ENCODE data around the gene TBX21. TPM values are rescaled to one million over a fixed set of nuclear protein-coding genes. Genes with fewer than 3 reads are reported as not detected.

TBX21 gene
- total RNA-seq, 3 donors from 2014 or later, result 0.72 to 1.2 (median 1.2) TPM

- no peak overlapping the region for H3K4me3 ChIP-seq
- H3K9me3 ChIP-seq, result no peaks in the 10 kb centered on the region
- no peak for TF ChIP-seq CTCF (IDR thresholded peaks at IDR 0.05)
- no peaks in the 10 kb centered on the region for H3K4me1 ChIP-seq (ENCODE audit: low read depth)
- intact Hi-C loops (cut with DNase I, micrococcal nuclease), result no loop called here
- H3K36me3 ChIP-seq (ENCODE audit: low read depth), result no peaks in the 10 kb centered on the region
- ATAC-seq (no peak), DNase-seq (no peak)
Measured at GRCh38 chr17:47744168-47745036, 11.4 kb downstream of the TBX21 start.

- no peak for TF ChIP-seq CTCF (IDR thresholded peaks at IDR 0.05)
- Histone ChIP-seq H3K4me3 (no peak overlapping the region), H3K9me3 (no peaks in the 10 kb centered on the region), H3K4me1 (ENCODE audit: low read depth) (no peaks in the 10 kb centered on the region), H3K36me3 (ENCODE audit: low read depth) (no peaks in the 10 kb centered on the region)
- no peak for DNase-seq
- intact Hi-C loops (cut with DNase I, micrococcal nuclease), result no loop called here
- ATAC-seq, result no peak
Measured at GRCh38 chr17:47745037-47745380, 12.0 kb downstream of the TBX21 start.

DNA sequence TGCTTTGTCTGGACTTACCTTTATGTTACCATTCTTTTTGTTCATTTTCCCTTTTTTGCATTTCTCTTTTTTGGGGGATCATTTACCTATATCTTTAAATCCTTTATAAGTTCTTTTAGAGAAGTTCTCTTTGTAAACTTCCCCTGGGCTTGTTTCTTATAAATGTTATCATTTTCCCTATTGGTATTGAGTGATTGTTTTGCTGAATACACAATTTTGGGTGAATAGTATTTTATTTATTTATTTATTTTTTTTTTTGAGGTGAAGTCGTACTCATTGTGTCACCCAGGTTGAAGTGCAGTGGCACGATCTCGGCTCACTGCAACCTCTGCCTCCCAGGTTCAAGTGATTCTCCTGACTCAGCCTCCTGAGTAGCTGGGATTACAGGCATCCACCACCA, 18.4 kb downstream of the TBX21 start:
- intact Hi-C loops (cut with DNase I, micrococcal nuclease), result no loop called here
- DNase-seq (no peak), ATAC-seq (no peak)

DNA sequence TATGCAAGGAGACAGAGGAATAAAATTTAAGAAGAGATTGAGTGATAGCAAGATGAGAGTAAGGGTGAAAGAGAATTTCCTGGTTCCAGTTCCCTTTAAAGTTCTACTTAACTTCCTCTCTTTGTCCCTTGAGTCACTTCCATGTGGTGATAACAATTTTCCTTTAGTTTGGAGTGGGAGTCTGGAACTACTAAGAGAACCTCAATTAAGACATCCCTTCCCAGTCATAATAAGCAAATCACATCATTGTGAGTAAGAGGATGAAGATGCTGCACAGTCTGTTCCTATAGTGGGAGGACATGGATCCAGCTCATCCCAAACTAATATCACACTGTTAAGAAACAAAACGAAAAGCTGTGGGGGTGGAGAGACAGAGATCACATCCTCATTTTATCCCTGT, 24.4 kb downstream of the TBX21 start:
- no peak for ATAC-seq
- intact Hi-C loops (cut with DNase I, micrococcal nuclease), result no loop called here
- peaks cover 15% of the 10 kb centered on the region for H3K9me3 ChIP-seq
- H3K4me1 ChIP-seq (ENCODE audit: low read depth), result no peaks in the 10 kb centered on the region
- no peak overlapping the region for H3K4me3 ChIP-seq
- no peak for TF ChIP-seq CTCF (IDR thresholded peaks at IDR 0.05)
- H3K36me3 ChIP-seq (ENCODE audit: low read depth), result no peaks in the 10 kb centered on the region
- no peak for DNase-seq

More for the DNA sequence above, 18.4 kb downstream of the TBX21 start:
- no peaks in the 10 kb centered on the region for H3K36me3 ChIP-seq (ENCODE audit: low read depth)
- no peak for TF ChIP-seq CTCF (IDR thresholded peaks at IDR 0.05)
- H3K4me1 ChIP-seq (ENCODE audit: low read depth), result no peaks in the 10 kb centered on the region
- H3K4me3 ChIP-seq, result no peak overlapping the region
- H3K9me3 ChIP-seq, result no peaks in the 10 kb centered on the region

- no peaks in the 10 kb centered on the region for H3K4me1 ChIP-seq (ENCODE audit: low read depth)
- no peak overlapping the region for H3K4me3 ChIP-seq
- intact Hi-C loops (cut with DNase I, micrococcal nuclease), result no loop called here
- H3K36me3 ChIP-seq (ENCODE audit: low read depth), result no peaks in the 10 kb centered on the region
- peaks cover 23% of the 10 kb centered on the region for H3K9me3 ChIP-seq
- TF ChIP-seq CTCF (IDR thresholded peaks at IDR 0.05), result no peak
- ATAC-seq (no peak), DNase-seq (no peak)
Measured at GRCh38 chr17:47760409-47761140, 27.5 kb downstream of the TBX21 start.

All from mucosa of descending colon (tissue), 3 donors.